HG03558 (cell line): ENCODE data around the gene PARVB.

Experiments
- ATAC-seq: cut with Tn5 transposase; IDR thresholded peaks from one replicate; pipeline ENCODE4 v1.9.1; 2021; ENCODE audit warnings: moderate number of reproducible peaks; ENCODE audit not compliant: unreplicated experiment; ENCODE audit errors: extremely low read depth

PARVB gene

DNA sequence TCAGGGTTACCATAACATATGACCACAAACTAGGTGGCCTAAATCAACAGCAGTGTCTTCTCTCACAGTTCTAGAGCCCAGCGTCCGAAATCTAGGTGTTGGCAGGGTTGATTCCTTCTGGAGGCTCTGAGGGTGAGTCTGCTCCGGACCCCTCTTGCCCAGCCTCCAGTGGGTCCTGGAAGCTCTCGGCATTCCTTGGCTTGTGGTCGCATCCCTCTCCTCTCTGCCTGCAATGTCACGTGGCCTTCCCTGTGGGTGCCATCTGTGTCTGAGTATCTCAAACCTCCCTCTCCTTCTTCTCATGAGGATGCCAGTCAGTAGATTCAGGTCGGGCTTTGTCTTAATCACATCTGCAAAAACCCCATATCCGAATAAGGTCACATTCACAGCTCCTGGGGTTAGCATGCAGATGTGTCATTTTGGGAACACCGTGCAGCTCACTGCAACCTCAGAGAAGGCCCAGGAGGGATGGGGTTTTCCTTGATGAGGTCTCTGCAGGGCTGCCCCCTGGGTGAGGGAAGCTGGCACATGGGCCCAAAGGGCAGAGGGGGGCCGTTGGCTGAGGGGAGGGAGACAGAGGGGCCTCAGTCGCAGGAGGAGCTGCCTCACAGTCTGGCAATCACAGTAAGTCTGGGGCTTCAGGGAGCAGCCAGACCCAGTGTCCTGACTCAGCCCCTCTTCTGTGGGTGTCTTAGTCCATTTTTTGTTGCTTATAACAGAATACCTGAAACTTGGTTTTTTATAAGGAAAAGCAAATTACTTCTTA, 197.8 kb downstream of the PARVB start:
- no peak for ATAC-seq
